Coronary artery (tissue), 2 donors: Measurements from ENCODE around the gene DIP2C.

Experiments
- DNase-seq: peaks from one replicate; pipeline ENCODE4 v3.0.0-alpha.2; 2017; ENCODE audit warnings: low spot score
- H3K27ac ChIP-seq, 2 donors: fragments of 200-600 bp; sonication (generic); one replicate each; pipeline ENCODE4 v1.5.1; 2016 to 2019
- H3K4me3 ChIP-seq: fragments of 200-600 bp; sonication (generic); 2 replicates; pipeline ENCODE4 v1.5.1; 2016; ENCODE audit warnings: mild to moderate bottlenecking, moderate library complexity
- CTCF ChIP-seq: fragments of 200-600 bp; sonication (generic); IDR thresholded peaks from one replicate; pipeline ENCODE4 v1.5.1; 2019; ENCODE audit warnings: antibody characterized with exemption

DIP2C gene

GRCh38 chr10:341081-341740 is 348.3 kb downstream of the DIP2C start:
- no peak overlapping the region for H3K4me3 ChIP-seq
- DNase-seq: no peak
- no peak for TF ChIP-seq CTCF
- no peak overlapping the region for H3K27ac ChIP-seq

GRCh38 chr10:340646-341045 is 348.8 kb downstream of the DIP2C start:
- DNase-seq: peak; percentile 67
- H3K4me3 ChIP-seq: no peak overlapping the region
- no peak overlapping the region for H3K27ac ChIP-seq
- TF ChIP-seq CTCF: no peak

GRCh38 chr10:339038-339391 is 350.5 kb downstream of the DIP2C start:
- H3K4me3 ChIP-seq: no peak overlapping the region
- peak overlapping the region in 1 of 2 donors; percentile 46 for H3K27ac ChIP-seq

GRCh38 chr10:338171-339037 is 351.1 kb downstream of the DIP2C start:
- no peak for TF ChIP-seq CTCF
- H3K27ac ChIP-seq: peak overlapping the region in 1 of 2 donors; percentile 46
- no peak overlapping the region for H3K4me3 ChIP-seq
- peak; percentile 69 for DNase-seq

More at GRCh38 chr10:339038-339391, 350.5 kb downstream of the DIP2C start:
- TF ChIP-seq CTCF: no peak
- no peak for DNase-seq

GRCh38 chr10:336247-336646 is 353.2 kb downstream of the DIP2C start:
- DNase-seq: no peak
- no peak overlapping the region for H3K27ac ChIP-seq
- no peak overlapping the region for H3K4me3 ChIP-seq
- no peak for TF ChIP-seq CTCF

GRCh38 chr10:335151-335800 is 354.2 kb downstream of the DIP2C start:
- Histone ChIP-seq H3K27ac (no peak overlapping the region), H3K4me3 (no peak overlapping the region)
- DNase-seq: peak; percentile 60
- TF ChIP-seq CTCF: no peak
